Esophagus squamous epithelium (tissue), 5 donors: Measurements from ENCODE around the gene TUBG2. TPM values are rescaled to one million over a fixed set of nuclear protein-coding genes. Genes with fewer than 3 reads are reported as not detected.

Experiments
- DNase-seq: peaks from one replicate; lab custom pipeline; 2025; lab: John Stamatoyannopoulos, UW
- H3K27ac ChIP-seq, 4 donors: fragments of 200-600 bp; sonication (generic); one replicate each; pipeline ENCODE4 v1.5.1; 2016 to 2019; ENCODE audit warnings: mild to moderate bottlenecking in 1 of 4
- H3K27me3 ChIP-seq, 4 donors: fragments of 200-600 bp; sonication (generic); 1 replicate in 3 of 4; 2 replicates in 1 of 4; pipeline versions ENCODE4 v1.5.1 to v1.6.0; 2017 to 2021; ENCODE audit warnings: antibody characterized with exemption in 1 of 4
- H3K36me3 ChIP-seq, 3 donors: fragments of 200-600 bp; sonication (generic); one replicate each; pipeline ENCODE4 v1.5.1; 2016 to 2019
- H3K4me1 ChIP-seq, 3 donors: fragments of 200-600 bp; sonication (generic); one replicate each; pipeline ENCODE4 v1.5.1; 2017 to 2019
- H3K4me3 ChIP-seq, 4 donors: fragments of 200-600 bp; sonication (generic); 1 replicate in 3 of 4; 2 replicates in 1 of 4; pipeline ENCODE4 v1.5.1; 2016 to 2019; ENCODE audit warnings: mild to moderate bottlenecking in 2 of 4, moderate library complexity in 1 of 4
- H3K9me3 ChIP-seq, 3 donors: fragments of 200-600 bp; sonication (generic); one replicate each; pipeline ENCODE4 v1.5.1; 2016 to 2019
- POLR2A ChIP-seq, 4 donors: fragments of 450-650 bp; IDR thresholded peaks; one replicate each; pipeline ENCODE4 v1.6.1; 2017; ENCODE audit warnings: antibody characterized with exemption in 4 of 4, mild to moderate bottlenecking in 4 of 4, moderate library complexity in 3 of 4
- WGBS, 2 donors: methylation state at CpG; one replicate each; pipeline ENCODE4 v1.1.5; 2018; 5-methylcytosine and 5-hydroxymethylcytosine counted together
- intact Hi-C: fragments of 100-400 bp; cut with DNase I; formaldehyde crosslinking; loops from one replicate; pipeline ENCODE4 v1.15.0; 2022
- total RNA-seq, 4 donors: library from RNA; depleted of rRNA; stranded (reverse); fragments of >200 nt; gene quantifications; one replicate each; pipeline ENCODE4 v1.1.0, GENCODE V29; 2016
- TF ChIP-seq, protein P1 (sequence below), 6 experiments: fragments of 450-650 bp in 4 of 6; fragments of 200-600 bp in 2 of 6; sonication (generic) in 2 of 6; IDR thresholded peaks; one replicate each; pipeline ENCODE4 v1.5.1; 2016 to 2019; ENCODE audit warnings: antibody characterized with exemption in 6 of 6, mild to moderate bottlenecking in 4 of 6, moderate library complexity in 4 of 6
- donor health status: DM: yes; HTN: yes; CAD: no.

The TUBG2 gene
- total RNA-seq, 4 donors from 2014 or later, result 7.1 to 14.5 (median 8.8) TPM

DNA sequence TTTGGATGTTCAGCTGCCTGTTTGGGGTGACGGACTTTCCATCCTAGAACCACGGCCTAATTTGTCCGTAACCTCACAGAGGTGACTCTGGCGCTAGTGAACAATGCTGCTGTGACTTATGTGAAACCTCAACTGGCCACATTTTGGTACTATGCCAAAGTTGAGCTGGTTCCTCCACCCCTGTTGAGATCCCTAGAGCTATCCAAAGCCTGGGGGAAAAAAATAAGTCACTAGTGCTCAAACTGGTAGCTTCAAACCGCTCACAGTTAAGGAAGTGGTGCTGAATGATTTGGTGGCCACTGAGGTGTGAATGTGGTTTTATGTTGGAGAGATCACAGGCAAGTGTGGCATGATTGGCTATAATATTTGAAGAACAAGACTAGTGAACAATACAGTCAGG is 11.3 kb upstream of the TUBG2 start:
- H3K27me3 ChIP-seq, result no peaks in the 10 kb centered on the region
- WGBS, 2 donors, result 74 to 76% methylated on average over 4 to 5 of the region's 5 CpGs
- no peak for TF ChIP-seq POLR2A (IDR thresholded peaks at IDR 0.05)
- TF ChIP-seq, protein P1, sequence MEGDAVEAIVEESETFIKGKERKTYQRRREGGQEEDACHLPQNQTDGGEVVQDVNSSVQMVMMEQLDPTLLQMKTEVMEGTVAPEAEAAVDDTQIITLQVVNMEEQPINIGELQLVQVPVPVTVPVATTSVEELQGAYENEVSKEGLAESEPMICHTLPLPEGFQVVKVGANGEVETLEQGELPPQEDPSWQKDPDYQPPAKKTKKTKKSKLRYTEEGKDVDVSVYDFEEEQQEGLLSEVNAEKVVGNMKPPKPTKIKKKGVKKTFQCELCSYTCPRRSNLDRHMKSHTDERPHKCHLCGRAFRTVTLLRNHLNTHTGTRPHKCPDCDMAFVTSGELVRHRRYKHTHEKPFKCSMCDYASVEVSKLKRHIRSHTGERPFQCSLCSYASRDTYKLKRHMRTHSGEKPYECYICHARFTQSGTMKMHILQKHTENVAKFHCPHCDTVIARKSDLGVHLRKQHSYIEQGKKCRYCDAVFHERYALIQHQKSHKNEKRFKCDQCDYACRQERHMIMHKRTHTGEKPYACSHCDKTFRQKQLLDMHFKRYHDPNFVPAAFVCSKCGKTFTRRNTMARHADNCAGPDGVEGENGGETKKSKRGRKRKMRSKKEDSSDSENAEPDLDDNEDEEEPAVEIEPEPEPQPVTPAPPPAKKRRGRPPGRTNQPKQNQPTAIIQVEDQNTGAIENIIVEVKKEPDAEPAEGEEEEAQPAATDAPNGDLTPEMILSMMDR (IDR thresholded peaks at IDR 0.05), result no peak
- no peak overlapping the region for H3K27ac ChIP-seq
- H3K4me1 ChIP-seq, result no peaks in the 10 kb centered on the region
- intact Hi-C loops, result no loop called here
- H3K4me3 ChIP-seq, result no peak overlapping the region
- H3K36me3 ChIP-seq, result no peaks in the 10 kb centered on the region
- H3K9me3 ChIP-seq, result no peaks in the 10 kb centered on the region
- no peak for DNase-seq

DNA sequence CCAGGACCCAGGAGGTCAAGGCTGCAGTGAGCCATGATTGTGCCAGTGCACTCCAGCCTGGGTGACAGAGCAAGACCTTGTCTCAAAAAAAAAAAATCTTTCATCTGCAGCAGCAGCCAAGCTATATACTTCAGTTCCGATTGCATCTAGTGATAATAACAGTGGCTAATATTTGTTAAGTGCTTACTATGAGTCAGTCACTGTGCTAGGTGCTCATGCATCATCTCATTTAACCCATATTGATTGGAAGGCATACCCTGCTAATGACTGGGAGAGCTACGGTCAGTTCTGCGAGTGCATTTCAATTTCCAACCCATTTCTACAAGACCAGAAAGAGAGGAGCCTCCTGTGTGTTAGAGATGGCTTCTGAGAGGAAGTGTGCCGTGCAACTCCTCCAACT is 7.7 kb upstream of the TUBG2 start:
- Histone ChIP-seq H3K9me3 (no peaks in the 10 kb centered on the region), H3K36me3 (no peaks in the 10 kb centered on the region), H3K4me3 (no peak overlapping the region), H3K27me3 (no peaks in the 10 kb centered on the region), H3K27ac (no peak overlapping the region), H3K4me1 (peaks cover 10 to 25% (median 11%) of the 10 kb centered on the region in 3 donors)
- intact Hi-C loops, result no loop called here
- TF ChIP-seq POLR2A (IDR thresholded peaks at IDR 0.05), result no peak
- TF ChIP-seq, protein P1 (IDR thresholded peaks at IDR 0.05), result no peak
- DNase-seq, result no peak
- WGBS, 2 donors, result 74 to 75% methylated on average over 4 of the region's 4 CpGs

DNA sequence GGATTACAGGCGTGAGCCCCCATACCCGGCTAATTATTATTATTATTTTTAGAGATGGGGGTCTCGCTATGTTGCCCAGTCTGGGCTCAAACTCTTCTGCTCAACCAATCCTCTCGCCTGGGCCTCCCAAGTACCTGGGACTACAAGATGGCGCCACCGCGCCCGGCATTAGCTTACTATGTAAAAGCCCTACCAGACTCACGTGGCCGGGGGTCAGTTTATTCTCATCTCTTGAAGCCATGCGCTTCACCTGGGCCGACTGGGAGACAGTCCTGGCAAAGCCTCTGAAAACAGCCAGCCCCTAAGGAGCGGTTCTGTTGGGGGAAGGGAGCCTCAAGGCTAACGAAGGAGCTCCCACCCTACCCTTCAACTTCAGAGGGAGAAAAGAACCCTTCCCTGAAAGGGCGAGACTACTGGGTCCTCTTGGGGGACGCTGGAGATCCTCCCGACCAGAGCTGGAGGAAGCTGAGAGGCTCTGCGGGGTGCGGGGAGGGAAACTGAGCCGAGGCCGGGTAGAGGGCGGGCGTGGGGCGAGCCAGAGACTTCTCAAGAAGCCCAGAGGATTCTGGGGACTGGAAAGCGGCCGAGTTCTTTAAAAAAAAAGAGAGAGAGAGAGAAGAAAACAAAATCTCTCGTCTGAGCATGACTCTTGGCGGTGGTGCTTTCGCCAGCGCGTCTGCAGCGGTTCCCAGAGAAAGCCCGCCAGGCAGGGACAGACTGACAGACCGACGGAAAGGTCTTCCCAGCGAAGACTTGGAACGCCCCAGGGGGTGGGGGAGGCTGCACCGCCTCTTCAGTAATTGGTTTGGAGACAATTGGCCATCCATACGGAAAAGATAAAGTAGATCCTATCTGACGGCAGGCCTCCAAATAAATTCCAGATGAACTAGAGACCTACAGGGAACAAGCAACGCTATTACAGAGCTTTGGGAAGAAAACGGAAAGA is 5.6 kb upstream of the TUBG2 start:
- 30 to 39% methylated on average over 28 to 33 of the region's 42 CpGs for WGBS, 2 donors
- intact Hi-C loops, result no loop called here
- peak overlapping the region; percentile 75 to 87 (median 81) for H3K27ac ChIP-seq

DNA sequence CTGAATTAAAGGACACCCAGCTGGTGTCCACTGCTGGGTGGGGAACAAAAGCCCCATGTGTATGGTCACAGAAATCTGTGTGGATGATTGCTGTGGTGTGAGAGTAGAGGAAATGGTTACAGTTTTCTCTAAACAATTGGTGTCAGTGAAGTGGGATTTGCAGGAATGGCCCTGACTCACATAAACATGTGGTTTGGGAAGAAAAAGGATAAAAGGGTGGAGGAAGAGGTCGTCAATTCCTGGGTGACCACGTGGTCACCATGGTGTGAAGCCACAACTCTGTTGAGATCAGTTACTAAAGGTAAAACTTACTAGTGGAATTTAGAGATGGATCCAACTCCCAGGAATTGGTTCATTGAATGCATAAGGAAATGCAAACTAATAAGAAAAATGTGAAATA is 3.6 kb upstream of the TUBG2 start:
- WGBS, 2 donors, result 68 to 85% methylated on average over 2 of the region's 2 CpGs
- intact Hi-C loops, result no loop called here
- H3K36me3 ChIP-seq, result no peaks in the 10 kb centered on the region
- DNase-seq, result no peak
- peaks cover 16 to 44% (median 19%) of the 10 kb centered on the region in 3 donors for H3K4me1 ChIP-seq
- H3K27me3 ChIP-seq, result no peaks in the 10 kb centered on the region
- TF ChIP-seq, protein P1 (IDR thresholded peaks at IDR 0.05), result no peak
- no peak for TF ChIP-seq POLR2A (IDR thresholded peaks at IDR 0.05)
- H3K4me3 ChIP-seq, result no peak overlapping the region
- no peaks in the 10 kb centered on the region for H3K9me3 ChIP-seq
- peak overlapping the region in 1 of 4 donors; percentile 55 for H3K27ac ChIP-seq

More for the DNA sequence above, 5.6 kb upstream of the TUBG2 start:
- H3K4me1 ChIP-seq, result peaks cover 10 to 25% (median 11%) of the 10 kb centered on the region in 3 donors
- H3K4me3 ChIP-seq, result peak overlapping the region; percentile 15 to 58 (median 41)
- TF ChIP-seq, protein P1 (IDR thresholded peaks at IDR 0.05), result no peak
- TF ChIP-seq POLR2A (IDR thresholded peaks at IDR 0.05), result no peak
- H3K36me3 ChIP-seq, result no peaks in the 10 kb centered on the region
- no peak for DNase-seq
- H3K9me3 ChIP-seq, result no peaks in the 10 kb centered on the region
- H3K27me3 ChIP-seq, result no peaks in the 10 kb centered on the region
